ENCODE measurements around the gene STUM. TPM values are rescaled to one million over a fixed set of nuclear protein-coding genes. Genes with fewer than 3 reads are reported as not detected.
"Not testable (repeated sequence)": the region's sequence is repeated elsewhere in the genome, so short reads cannot be mapped to it uniquely, and the experiment has no call there.

The STUM gene
- 0.74 and 1.3 TPM in 2 replicates for total RNA-seq (2014; rRNA removed; shearing (Covaris generic))
- polyA plus RNA-seq (2016; fragmentation: Nextera tagmentation; extraction: Ambion mirVana): 0.23 and 0.40 TPM in 2 replicates
- long read RNA-seq: 0 reads

GRCh38 chr1:226548256-226549093 is at the start of gene STUM:
Gene STUM (plus strand): TSS chr1:226548764. CDS start chr1:226548905, 141 bp downstream.
- peaks cover 27% of the 10 kb centered on the region for H3K4me1 Mint-ChIP-seq
- peaks cover 58% of the 10 kb centered on the region for H3K27me3 ChIP-seq (ENCODE audit: insufficient read depth)
- H3K36me3 Mint-ChIP-seq (ENCODE audit: low read depth): no peaks in the 10 kb centered on the region
- peak within 1 kb of the TSS; percentile 95 for H2AFZ ChIP-seq
- peaks cover 8% of the 10 kb centered on the region for H3K4me1 ChIP-seq (ENCODE audit: insufficient read depth)
- H3K79me2 ChIP-seq (replicated peaks; ENCODE audit: insufficient read depth): no peaks in the 10 kb centered on the region
- ATAC-seq: peak; percentile 57
- H3K9me3 Mint-ChIP-seq: no peaks in the 10 kb centered on the region
- no peaks in the 10 kb centered on the region for H3K36me3 ChIP-seq (ENCODE audit: insufficient read depth)
- TF ChIP-seq JUNB (IDR thresholded peaks at IDR 0.05; ENCODE audit: unreplicated experiment) (no peak), EZH2 (IDR thresholded peaks at IDR 0.05; ENCODE audit: low read depth, unreplicated experiment) (peak; percentile 28)
- H3K27ac Mint-ChIP-seq: no peak within 1 kb of the TSS
- no peaks in the 10 kb centered on the region for H3F3A ChIP-seq (replicated peaks; ENCODE audit: low read depth)
- DNase-seq (ENCODE audit: low spot score): peak; percentile 68
- peak within 1 kb of the TSS; percentile 93 for H3K4me2 ChIP-seq
- no peak within 1 kb of the TSS for H3K27ac ChIP-seq (ENCODE audit: low read depth)
- H3K4me3 ChIP-seq: peak within 1 kb of the TSS; percentile 69
- H3K9me2 ChIP-seq (ENCODE audit: insufficient read depth): no peaks in the 10 kb centered on the region
- no peaks in the 10 kb centered on the region; the same call in 1 of the 2 replicates for H4K20me1 ChIP-seq (replicated peaks; ENCODE audit: insufficient read depth)
- H3K27me3 Mint-ChIP-seq (ENCODE audit: insufficient read depth, low read depth, poor library complexity): peaks cover 50% of the 10 kb centered on the region
- peak within 1 kb of the TSS; percentile 68 for H3K4me3 Mint-ChIP-seq

- ATAC-seq; H3K27ac Mint-ChIP-seq; H3K27me3 ChIP-seq (ENCODE audit: insufficient read depth); H3K4me2 ChIP-seq; H3K9me2 ChIP-seq (ENCODE audit: insufficient read depth); H3K27ac ChIP-seq (ENCODE audit: low read depth); H3F3A ChIP-seq (replicated peaks; ENCODE audit: low read depth); H4K20me1 ChIP-seq (replicated peaks; ENCODE audit: insufficient read depth); H2AFZ ChIP-seq; H3K36me3 Mint-ChIP-seq (ENCODE audit: low read depth); H3K9me3 Mint-ChIP-seq; H3K36me3 ChIP-seq (ENCODE audit: insufficient read depth); DNase-seq (ENCODE audit: low spot score); H3K4me3 Mint-ChIP-seq; H3K79me2 ChIP-seq (replicated peaks; ENCODE audit: insufficient read depth); H3K4me3 ChIP-seq; H3K27me3 Mint-ChIP-seq (ENCODE audit: insufficient read depth, low read depth, poor library complexity): not testable (repeated sequence)
- peaks cover 20% of the 10 kb centered on the region for H3K4me1 Mint-ChIP-seq
- H3K4me1 ChIP-seq (ENCODE audit: insufficient read depth): peaks cover 20% of the 10 kb centered on the region
Observed at GRCh38 chr1:226499699-226500098, 48.9 kb upstream of the STUM start.

GRCh38 chr1:226506021-226506420 is 42.5 kb upstream of the STUM start:
- H3K27ac ChIP-seq (ENCODE audit: low read depth): no peak overlapping the region
- H3K36me3 ChIP-seq (ENCODE audit: insufficient read depth): no peaks in the 10 kb centered on the region
- no peaks in the 10 kb centered on the region for H3K79me2 ChIP-seq (replicated peaks; ENCODE audit: insufficient read depth)
- Mint-ChIP-seq H3K9me3 (no peaks in the 10 kb centered on the region), H3K27me3 (ENCODE audit: insufficient read depth, low read depth, poor library complexity) (peaks cover 8% of the 10 kb centered on the region), H3K4me3 (no peak overlapping the region), H3K36me3 (ENCODE audit: low read depth) (no peaks in the 10 kb centered on the region), H3K27ac (no peak overlapping the region), H3K4me1 (no peaks in the 10 kb centered on the region)
- ATAC-seq (no peak), DNase-seq (ENCODE audit: low spot score) (no peak)
- TF ChIP-seq CTCF (conservative IDR thresholded peaks at IDR 0.05; ENCODE audit: low read depth in 2 of 2) (no peak), POLR2AphosphoS5 (IDR thresholded peaks at IDR 0.05; ENCODE audit: low read depth) (no peak), ETS1 (IDR thresholded peaks at IDR 0.05) (no peak), STAT1 (IDR thresholded peaks at IDR 0.05; ENCODE audit: unreplicated experiment) (no peak), CREB1 (CRISPR knock-in tag; IDR thresholded peaks at IDR 0.05; ENCODE audit: low read depth) (no peak)
- no peaks in the 10 kb centered on the region for H3K27me3 ChIP-seq (ENCODE audit: insufficient read depth)
- H3K4me1 ChIP-seq (ENCODE audit: insufficient read depth): no peaks in the 10 kb centered on the region
- H3K4me3 ChIP-seq: no peak overlapping the region
- H3K9me2 ChIP-seq (ENCODE audit: insufficient read depth): no peaks in the 10 kb centered on the region
- H3F3A ChIP-seq (replicated peaks; ENCODE audit: low read depth): no peaks in the 10 kb centered on the region
- H4K20me1 ChIP-seq (replicated peaks; ENCODE audit: insufficient read depth): no peaks in the 10 kb centered on the region
- no peak overlapping the region for H2AFZ ChIP-seq
- no peak overlapping the region for H3K4me2 ChIP-seq
